Activated T-cell treated with anti-CD3 and anti-CD28 coated beads, Interleukin-2, amount 50 U/mL, for 1 hour (primary cell): ENCODE results near the gene FOXK1.
A peak's percentile ranks its signal among the peaks of the same experiment; 100 is the strongest.

Experiments used
- DNase-seq: peaks from one replicate; pipeline ENCODE4 v3.0.0-alpha.2; 2020

The FOXK1 gene

GRCh38 chr7:4725014-4725849, 43.1 kb downstream of the FOXK1 start:
- peak; percentile 61 for DNase-seq

- no peak for DNase-seq
These were observed 43.9 kb downstream of the FOXK1 start for GRCh38 chr7:4725850-4726450.

- no peak for DNase-seq
These were observed 44.5 kb downstream of the FOXK1 start for GRCh38 chr7:4726566-4726965.

- no peak for DNase-seq
These were observed 46.0 kb downstream of the FOXK1 start for GRCh38 chr7:4727914-4728705.

- no peak for DNase-seq
These were observed 47.2 kb downstream of the FOXK1 start for GRCh38 chr7:4729266-4729665.

GRCh38 chr7:4730276-4730675, 48.2 kb downstream of the FOXK1 start:
- DNase-seq, result no peak

GRCh38 chr7:4730971-4731370, 48.9 kb downstream of the FOXK1 start:
- no peak for DNase-seq

- DNase-seq, result no peak
These were observed 49.7 kb downstream of the FOXK1 start for GRCh38 chr7:4731803-4732202.

GRCh38 chr7:4733936-4734528, 51.9 kb downstream of the FOXK1 start:
- peak; percentile 41 for DNase-seq

GRCh38 chr7:4734587-4735345, 52.7 kb downstream of the FOXK1 start:
- no peak for DNase-seq

- DNase-seq, result no peak
These were observed 55.2 kb downstream of the FOXK1 start for GRCh38 chr7:4737300-4737699.

- DNase-seq, result peak; percentile 41
These were observed 56.8 kb downstream of the FOXK1 start for GRCh38 chr7:4738711-4739527.

GRCh38 chr7:4739528-4739992, 57.5 kb downstream of the FOXK1 start:
- peak; percentile 58 for DNase-seq

GRCh38 chr7:4740796-4741195, 58.7 kb downstream of the FOXK1 start:
- DNase-seq, result no peak

- DNase-seq, result no peak
These were observed 60.0 kb downstream of the FOXK1 start for GRCh38 chr7:4742051-4742573.

GRCh38 chr7:4742852-4743251, 60.8 kb downstream of the FOXK1 start:
- no peak for DNase-seq

- peak; percentile 79 for DNase-seq
These were observed 62.5 kb downstream of the FOXK1 start for GRCh38 chr7:4744391-4745264.

- DNase-seq, result no peak
These were observed 63.3 kb downstream of the FOXK1 start for GRCh38 chr7:4745265-4745919.
